IMR-90 (cell line): Measurements from ENCODE around the gene KLHDC10. TPM values are rescaled to one million over a fixed set of nuclear protein-coding genes. Genes with fewer than 3 reads are reported as not detected.

Experiments
- ATAC-seq: fragments of 200-7000 bp; cut with Tn5 transposase; 2 replicates; pipeline ENCODE4 v1.9.1; 2020; ENCODE audit warnings: low read depth, mild to moderate bottlenecking, moderate library complexity
- BruUV-seq: library from RNA; stranded (reverse); fragments of 400-500 nt; replicated peaks from 2 replicates; lab custom pipeline; 2021; lab: Mats Ljungman, UMichigan
- CTCF ChIA-PET: fragments of 300-600 bp; formaldehyde crosslinking; extraction: SDS; loops from one replicate; lab custom pipeline; 2021; ENCODE audit warnings: antibody characterized with exemption; lab: Yijun Ruan, JAX
- POLR2A ChIA-PET: fragments of 300-600 bp; sonication (Branson Sonifier 250); formaldehyde crosslinking; loops from one replicate; lab custom pipeline; 2022; ENCODE audit warnings: antibody characterized with exemption; ENCODE audit not compliant: unreplicated experiment; lab: Charles Lee
- DNase-seq: peaks from one replicate; pipeline ENCODE4 v3.0.0; 2013
- H2AFZ ChIP-seq: replicated peaks from 2 replicates; pipeline ENCODE3; 2013; ENCODE audit warnings: low read length, mild to moderate bottlenecking; ENCODE audit not compliant: poor library complexity
- H2AK5ac ChIP-seq: 2 replicates; pipeline ENCODE4 v1.6.1; 2013; ENCODE audit warnings: low read depth, low read length, inconsistent platforms
- H2AK9ac ChIP-seq: replicated peaks from 2 replicates; pipeline ENCODE3; 2013; ENCODE audit warnings: mild to moderate bottlenecking, low read depth, low read length, moderate library complexity; ENCODE audit not compliant: poor library complexity
- H2BK120ac ChIP-seq: 2 replicates; pipeline ENCODE4 v1.6.1; 2013; ENCODE audit warnings: low read depth, low read length, inconsistent platforms
- H2BK15ac ChIP-seq: 3 replicates; pipeline ENCODE4 v1.6.1; 2013; ENCODE audit warnings: low read depth, low read length, inconsistent platforms
- H2BK20ac ChIP-seq: 2 replicates; pipeline ENCODE4 v1.6.1; 2013; ENCODE audit warnings: low read depth, mild to moderate bottlenecking, inconsistent platforms, low read length, moderate library complexity
- H2BK5ac ChIP-seq: 2 replicates; pipeline ENCODE4 v1.6.1; 2013; ENCODE audit warnings: mild to moderate bottlenecking, low read depth, low read length, inconsistent platforms; ENCODE audit not compliant: poor library complexity, severe bottlenecking
- H3K14ac ChIP-seq: replicated peaks from 2 replicates; pipeline ENCODE4 v1.6.1; 2013; ENCODE audit warnings: low read depth, low read length, inconsistent platforms
- H3K18ac ChIP-seq: 2 replicates; pipeline ENCODE4 v1.6.1; 2013; ENCODE audit warnings: low read depth, low read length, control low read depth
- H3K23ac ChIP-seq: 2 replicates; pipeline ENCODE4 v1.6.1; 2013; ENCODE audit warnings: low read depth, low read length, inconsistent platforms
- H3K27ac ChIP-seq: 2 replicates; pipeline ENCODE4 v1.5.1; 2013; ENCODE audit warnings: mild to moderate bottlenecking, control low read depth, low read length; ENCODE audit not compliant: insufficient read depth
- H3K27me3 ChIP-seq: 2 replicates; pipeline ENCODE4 v1.6.1; 2013; ENCODE audit warnings: low read length; ENCODE audit not compliant: control insufficient read depth, insufficient read depth
- H3K36me3 ChIP-seq: 2 replicates; pipeline ENCODE4 v1.6.1; 2013; ENCODE audit warnings: low read length, mixed read lengths; ENCODE audit not compliant: control insufficient read depth, insufficient read depth
- H3K4ac ChIP-seq: 2 replicates; pipeline ENCODE4 v1.6.1; 2013; ENCODE audit warnings: low read depth, low read length, inconsistent platforms
- H3K4me1 ChIP-seq: 2 replicates; pipeline ENCODE4 v1.6.1; 2013; ENCODE audit warnings: low read length, mixed read lengths; ENCODE audit not compliant: control insufficient read depth, insufficient read depth
- H3K4me2 ChIP-seq: 2 replicates; pipeline ENCODE4 v1.6.1; 2013; ENCODE audit warnings: low read depth, mild to moderate bottlenecking, control low read depth, low read length, moderate library complexity
- H3K4me3 ChIP-seq: 2 replicates; pipeline ENCODE4 v1.5.1; 2013; ENCODE audit warnings: low read depth, mild to moderate bottlenecking, control low read depth, low read length, moderate library complexity; ENCODE audit not compliant: insufficient read depth
- H3K56ac ChIP-seq: 2 replicates; pipeline ENCODE4 v1.6.1; 2013; ENCODE audit warnings: low read length, inconsistent platforms; ENCODE audit not compliant: insufficient read depth; ENCODE audit errors: extremely low read depth
- H3K79me1 ChIP-seq, 2 experiments: 2 replicates each; pipeline ENCODE4 v1.6.1; 2013; ENCODE audit warnings: low read length in 2 of 2, inconsistent platforms in 1 of 2, low read depth in 1 of 2
- H3K9ac ChIP-seq: 2 replicates; pipeline ENCODE4 v1.6.1; 2013; ENCODE audit warnings: low read depth, low read length, control low read depth
- H3K9me1 ChIP-seq: 2 replicates; pipeline ENCODE4 v1.6.1; 2013; ENCODE audit warnings: low read length, inconsistent platforms; ENCODE audit not compliant: insufficient read depth
- H3K9me3 ChIP-seq: 2 replicates; pipeline ENCODE4 v1.6.1; 2013; ENCODE audit warnings: low read length; ENCODE audit not compliant: control insufficient read depth, insufficient read depth
- H4K20me1 ChIP-seq: 2 replicates; pipeline ENCODE4 v1.6.1; 2013; ENCODE audit warnings: low read length, inconsistent platforms; ENCODE audit not compliant: insufficient read depth
- H4K5ac ChIP-seq: 2 replicates; pipeline ENCODE4 v1.6.1; 2013; ENCODE audit warnings: mild to moderate bottlenecking, low read depth, low read length, control low read depth
- H4K8ac ChIP-seq, 2 experiments: 2 replicates each; pipeline ENCODE4 v1.6.1; 2013; ENCODE audit warnings: low read depth in 2 of 2, low read length in 2 of 2, control low read depth in 1 of 2, inconsistent platforms in 1 of 2
- H4K91ac ChIP-seq: 2 replicates; pipeline ENCODE4 v1.6.1; 2013; ENCODE audit warnings: low read depth, low read length, inconsistent platforms; ENCODE audit not compliant: insufficient read depth
- CEBPB ChIP-seq: IDR thresholded peaks from 2 replicates; pipeline ENCODE4 v1.6.1; 2012; ENCODE audit warnings: low read depth, low read length, improper control_type of control experiment
- CHD1 ChIP-seq: IDR thresholded peaks from 2 replicates; pipeline ENCODE4 v1.6.1; 2012; ENCODE audit warnings: low read depth, low read length, improper control_type of control experiment
- ELK1 ChIP-seq: fragments of 150-350 bp; IDR thresholded peaks from 2 replicates; pipeline ENCODE4 v1.6.1; 2016; ENCODE audit warnings: low read depth, mild to moderate bottlenecking, low read length, moderate library complexity, borderline replicate concordance
- FOS ChIP-seq: fragments of 150-350 bp; IDR thresholded peaks from 2 replicates; pipeline ENCODE4 v1.6.1; 2016; ENCODE audit warnings: low read depth, low read length
- NFE2L2 ChIP-seq: fragments of 150-350 bp; IDR thresholded peaks from 2 replicates; pipeline ENCODE4 v1.6.1; 2016; ENCODE audit warnings: low read depth, mild to moderate bottlenecking, low read length
- RCOR1 ChIP-seq: IDR thresholded peaks from 2 replicates; pipeline ENCODE4 v1.6.1; 2012; ENCODE audit warnings: mild to moderate bottlenecking, low read length, improper control_type of control experiment; ENCODE audit not compliant: insufficient replicate concordance
- RFX5 ChIP-seq: IDR thresholded peaks from 2 replicates; pipeline ENCODE4 v1.8.0; 2012; ENCODE audit warnings: low read depth, mild to moderate bottlenecking, low read length, moderate library complexity
- SMC3 ChIP-seq: fragments of 150-350 bp; IDR thresholded peaks from 2 replicates; pipeline ENCODE4 v1.6.1; 2016; ENCODE audit warnings: low read depth, mild to moderate bottlenecking, antibody characterized with exemption, low read length, moderate library complexity
- WGBS, 2 experiments: methylation state at CpG; one replicate each; pipeline versions ENCODE4 v1.1.5 to v1.1.7; 2013; ENCODE audit warnings: missing lambda C conversion rate in 2 of 2; ENCODE audit not compliant: insufficient read length in 1 of 2; ENCODE audit errors: extremely low coverage in 2 of 2; 5-methylcytosine and 5-hydroxymethylcytosine counted together
- dilution Hi-C: fragments of 300-500 bp; cut with HindIII; formaldehyde crosslinking; loops from one replicate; pipeline ENCODE4 v1.14.3; 2018; ENCODE audit warnings: low sequenced_read_pairs; ENCODE audit not compliant: unreplicated experiment
- in situ Hi-C: fragments of 300-500 bp; cut with MboI; formaldehyde crosslinking; loops from 3 replicates; pipeline ENCODE4 v1.14.3; 2019; ENCODE audit warnings: low sequenced_read_pairs, inconsistent platforms, mixed read lengths
- intact Hi-C: fragments of 100-400 bp; cut with micrococcal nuclease; formaldehyde crosslinking; loops from 2 replicates; pipeline ENCODE4 v1.10.0; 2022
- polyA plus RNA-seq, 3 experiments: library from polyadenylated mRNA; depleted of rRNA; stranded (reverse); fragments of >200 nt; gene quantifications; 2 replicates each; pipeline ENCODE4 v1.2.3, GENCODE V29; 2012; ENCODE audit warnings: low replicate concordance in 1 of 3
- total RNA-seq: library from RNA; depleted of rRNA; stranded (reverse); fragments of >200 nt; gene quantifications from 2 replicates; pipeline ENCODE4 v1.2.3, GENCODE V29; 2012

The KLHDC10 gene
- total and polyA plus RNA-seq, 2 of the 4 experiments (the other 2 are of a cell fraction), result 12.4 to 27.1 TPM

GRCh38 chr7:130149281-130150139 is 79.2 kb downstream of the KLHDC10 start:
- no peak overlapping the region for H2AK5ac ChIP-seq
- DNase-seq, result no peak
- CTCF ChIA-PET, result no interaction called here
- no peak overlapping the region for H4K91ac ChIP-seq
- no peaks in the 10 kb centered on the region for H3K79me1 ChIP-seq
- no peak overlapping the region for H3K4me3 ChIP-seq
- no peak overlapping the region for H4K5ac ChIP-seq
- H2BK5ac ChIP-seq, result no peak overlapping the region
- no peak overlapping the region for H3K18ac ChIP-seq
- dilution Hi-C loops (no loop called here), in situ Hi-C loops (no loop called here), intact Hi-C loops (no loop called here)
- no peak overlapping the region for H3K9ac ChIP-seq
- no peak overlapping the region for H3K23ac ChIP-seq
- H4K8ac ChIP-seq, result no peak overlapping the region
- TF ChIP-seq RCOR1 (no peak), FOS (no peak), ELK1 (no peak), CHD1 (no peak), RFX5 (no peak), CEBPB (no peak), NFE2L2 (no peak), SMC3 (no peak)
- H3K4me1 ChIP-seq, result peaks cover 3% of the 10 kb centered on the region
- POLR2A ChIA-PET, result no interaction called here
- H3K27ac ChIP-seq, result no peak overlapping the region
- no peak overlapping the region for H3K14ac ChIP-seq
- H4K20me1 ChIP-seq, result no peaks in the 10 kb centered on the region
- H2BK120ac ChIP-seq, result no peak overlapping the region
- peaks cover 11% of the 10 kb centered on the region for H3K9me1 ChIP-seq
- H3K9me3 ChIP-seq, result no peaks in the 10 kb centered on the region
- no peak overlapping the region for H2AK9ac ChIP-seq
- no peak overlapping the region for H3K4ac ChIP-seq
- H3K27me3 ChIP-seq, result no peaks in the 10 kb centered on the region
- no peak overlapping the region for H3K56ac ChIP-seq
- H3K36me3 ChIP-seq, result no peaks in the 10 kb centered on the region
- H2AFZ ChIP-seq, result no peak overlapping the region
- no peak overlapping the region for H2BK20ac ChIP-seq
- no TSS peak for BruUV-seq
- no peak for ATAC-seq
- no peak overlapping the region for H3K4me2 ChIP-seq
- no peak overlapping the region for H2BK15ac ChIP-seq
- WGBS, 2 experiments, result 100% methylated on average over 1 of the region's 20 CpGs; no CpG with 5 or more reads in 1 of the 2 experiments
